ENCODE measurements around the gene C5orf58. TPM values are rescaled to one million over a fixed set of nuclear protein-coding genes. Genes with fewer than 3 reads are reported as not detected.

C5orf58 gene
- not detected for total RNA-seq (2021; fragmentation: NEBNext Ultra II Directional; extraction: Animal tissue kit (Norgen Biotek cat#: 25700))
- long read RNA-seq, result 0 reads

GRCh38 chr5:170232786-170233185 lies at the start of gene C5orf58:
TSS of gene C5orf58 (plus strand) at chr5:170232985. CDS start at chr5:170234977, 1,992 bp downstream.
- no peak for TF ChIP-seq CTCF (IDR thresholded peaks at IDR 0.05)
- Mint-ChIP-seq H3K27ac (no peak within 1 kb of the TSS), H3K36me3 (ENCODE audit: low read depth) (no peaks in the 10 kb centered on the region), H3K4me1 (ENCODE audit: low read depth) (no peaks in the 10 kb centered on the region), H3K27me3 (ENCODE audit: insufficient read depth) (peaks cover 10% of the 10 kb centered on the region; the same call in 1 of the 2 replicates), H3K4me3 (no peak within 1 kb of the TSS), H3K9me3 (no peaks in the 10 kb centered on the region)
- DNase-seq, result no peak

GRCh38 chr5:170183816-170184687 lies 48.7 kb upstream of the C5orf58 start:
- H3K36me3 Mint-ChIP-seq (ENCODE audit: low read depth), result no peaks in the 10 kb centered on the region
- peak; percentile 89 for TF ChIP-seq CTCF (IDR thresholded peaks at IDR 0.05)
- DNase-seq, result peak; percentile 25
- no peak overlapping the region for H3K4me3 Mint-ChIP-seq
- H3K9me3 Mint-ChIP-seq, result no peaks in the 10 kb centered on the region
- H3K27ac Mint-ChIP-seq, result no peak overlapping the region
- no peaks in the 10 kb centered on the region for H3K4me1 Mint-ChIP-seq (ENCODE audit: low read depth)
- H3K27me3 Mint-ChIP-seq (ENCODE audit: insufficient read depth), result peaks cover 21% of the 10 kb centered on the region

- DNase-seq, result no peak
- Mint-ChIP-seq H3K4me3 (no peak overlapping the region), H3K9me3 (no peaks in the 10 kb centered on the region), H3K4me1 (ENCODE audit: low read depth) (no peaks in the 10 kb centered on the region), H3K27ac (no peak overlapping the region), H3K36me3 (ENCODE audit: low read depth) (no peaks in the 10 kb centered on the region), H3K27me3 (ENCODE audit: insufficient read depth) (peaks cover 21% of the 10 kb centered on the region)
- TF ChIP-seq CTCF (IDR thresholded peaks at IDR 0.05), result no peak
These were observed 48.0 kb upstream of the C5orf58 start for GRCh38 chr5:170184737-170185136.

GRCh38 chr5:170186156-170186555 lies 46.6 kb upstream of the C5orf58 start:
- H3K4me3 Mint-ChIP-seq, result no peak overlapping the region
- no peak overlapping the region for H3K27ac Mint-ChIP-seq
- H3K4me1 Mint-ChIP-seq (ENCODE audit: low read depth), result no peaks in the 10 kb centered on the region
- H3K36me3 Mint-ChIP-seq (ENCODE audit: low read depth), result no peaks in the 10 kb centered on the region
- peaks cover 29% of the 10 kb centered on the region for H3K27me3 Mint-ChIP-seq (ENCODE audit: insufficient read depth)
- DNase-seq, result no peak
- H3K9me3 Mint-ChIP-seq, result no peaks in the 10 kb centered on the region
- TF ChIP-seq CTCF (IDR thresholded peaks at IDR 0.05), result no peak

- no peaks in the 10 kb centered on the region for H3K4me1 Mint-ChIP-seq (ENCODE audit: low read depth)
- TF ChIP-seq CTCF (IDR thresholded peaks at IDR 0.05), result no peak
- DNase-seq, result no peak
- H3K27me3 Mint-ChIP-seq (ENCODE audit: insufficient read depth), result peaks cover 29% of the 10 kb centered on the region
- no peaks in the 10 kb centered on the region for H3K9me3 Mint-ChIP-seq
- H3K27ac Mint-ChIP-seq, result no peak overlapping the region
- H3K4me3 Mint-ChIP-seq, result no peak overlapping the region
- H3K36me3 Mint-ChIP-seq (ENCODE audit: low read depth), result no peaks in the 10 kb centered on the region
These were observed 45.9 kb upstream of the C5orf58 start for GRCh38 chr5:170186856-170187255.
